ENCODE results near the gene DLX4.
A peak's percentile ranks its signal among the peaks of the same experiment; 100 is the strongest.

The DLX4 gene

DNA sequence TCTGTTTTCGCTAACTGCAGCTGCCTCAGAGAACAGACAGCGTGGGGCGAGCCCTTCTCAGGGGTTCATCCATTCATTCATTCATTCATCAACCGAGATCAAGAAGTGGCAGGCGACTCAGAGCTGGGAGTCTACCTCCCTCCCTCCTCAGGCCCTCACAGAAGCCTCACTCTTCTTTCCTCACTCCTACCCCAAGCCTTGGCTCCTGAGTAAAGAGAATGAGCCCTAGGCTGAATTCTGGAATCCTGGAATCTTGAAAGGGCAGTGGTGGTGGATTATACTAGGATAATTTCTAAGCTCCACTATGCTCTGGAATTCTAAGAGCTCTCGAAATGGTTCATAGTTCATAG, 28.3 kb downstream of the DLX4 start:
- ATAC-seq = peak; percentile 1; the same call in 2 of the 3 replicates
- TF ChIP-seq OSR1 (CRISPR knock-in tag; IDR thresholded peaks at IDR 0.05) (no peak), PPARA (CRISPR knock-in tag; IDR thresholded peaks at IDR 0.05; ENCODE audit: borderline replicate concordance) (no peak), ZFP30 (CRISPR knock-in tag; IDR thresholded peaks at IDR 0.05) (no peak), ZFP3 (CRISPR knock-in tag; IDR thresholded peaks at IDR 0.05) (no peak), TOX (CRISPR knock-in tag; IDR thresholded peaks at IDR 0.05; ENCODE audit: borderline replicate concordance) (no peak), ZNF8 (CRISPR knock-in tag; IDR thresholded peaks at IDR 0.05) (no peak), CSDC2 (CRISPR knock-in tag; IDR thresholded peaks at IDR 0.05) (no peak), ZC3H10 (CRISPR knock-in tag; IDR thresholded peaks at IDR 0.05) (no peak), ZNF565 (CRISPR knock-in tag; conservative IDR thresholded peaks at IDR 0.05; ENCODE audit: low read depth) (no peak), ARNTL (CRISPR knock-in tag; IDR thresholded peaks at IDR 0.05; ENCODE audit: borderline replicate concordance, low read depth) (no peak), SNAI2 (CRISPR knock-in tag; IDR thresholded peaks at IDR 0.05) (no peak)
- TF ChIP-seq, protein P1, sequence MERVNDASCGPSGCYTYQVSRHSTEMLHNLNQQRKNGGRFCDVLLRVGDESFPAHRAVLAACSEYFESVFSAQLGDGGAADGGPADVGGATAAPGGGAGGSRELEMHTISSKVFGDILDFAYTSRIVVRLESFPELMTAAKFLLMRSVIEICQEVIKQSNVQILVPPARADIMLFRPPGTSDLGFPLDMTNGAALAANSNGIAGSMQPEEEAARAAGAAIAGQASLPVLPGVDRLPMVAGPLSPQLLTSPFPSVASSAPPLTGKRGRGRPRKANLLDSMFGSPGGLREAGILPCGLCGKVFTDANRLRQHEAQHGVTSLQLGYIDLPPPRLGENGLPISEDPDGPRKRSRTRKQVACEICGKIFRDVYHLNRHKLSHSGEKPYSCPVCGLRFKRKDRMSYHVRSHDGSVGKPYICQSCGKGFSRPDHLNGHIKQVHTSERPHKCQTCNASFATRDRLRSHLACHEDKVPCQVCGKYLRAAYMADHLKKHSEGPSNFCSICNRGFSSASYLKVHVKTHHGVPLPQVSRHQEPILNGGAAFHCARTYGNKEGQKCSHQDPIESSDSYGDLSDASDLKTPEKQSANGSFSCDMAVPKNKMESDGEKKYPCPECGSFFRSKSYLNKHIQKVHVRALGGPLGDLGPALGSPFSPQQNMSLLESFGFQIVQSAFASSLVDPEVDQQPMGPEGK (CRISPR knock-in tag; IDR thresholded peaks at IDR 0.05; ENCODE audit: borderline replicate concordance) = no peak
- TF ChIP-seq, protein P2, sequence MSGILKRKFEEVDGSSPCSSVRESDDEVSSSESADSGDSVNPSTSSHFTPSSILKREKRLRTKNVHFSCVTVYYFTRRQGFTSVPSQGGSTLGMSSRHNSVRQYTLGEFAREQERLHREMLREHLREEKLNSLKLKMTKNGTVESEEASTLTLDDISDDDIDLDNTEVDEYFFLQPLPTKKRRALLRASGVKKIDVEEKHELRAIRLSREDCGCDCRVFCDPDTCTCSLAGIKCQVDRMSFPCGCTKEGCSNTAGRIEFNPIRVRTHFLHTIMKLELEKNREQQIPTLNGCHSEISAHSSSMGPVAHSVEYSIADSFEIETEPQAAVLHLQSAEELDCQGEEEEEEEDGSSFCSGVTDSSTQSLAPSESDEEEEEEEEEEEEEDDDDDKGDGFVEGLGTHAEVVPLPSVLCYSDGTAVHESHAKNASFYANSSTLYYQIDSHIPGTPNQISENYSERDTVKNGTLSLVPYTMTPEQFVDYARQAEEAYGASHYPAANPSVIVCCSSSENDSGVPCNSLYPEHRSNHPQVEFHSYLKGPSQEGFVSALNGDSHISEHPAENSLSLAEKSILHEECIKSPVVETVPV (CRISPR knock-in tag; IDR thresholded peaks at IDR 0.05) = no peak
- TF ChIP-seq, protein P3, sequence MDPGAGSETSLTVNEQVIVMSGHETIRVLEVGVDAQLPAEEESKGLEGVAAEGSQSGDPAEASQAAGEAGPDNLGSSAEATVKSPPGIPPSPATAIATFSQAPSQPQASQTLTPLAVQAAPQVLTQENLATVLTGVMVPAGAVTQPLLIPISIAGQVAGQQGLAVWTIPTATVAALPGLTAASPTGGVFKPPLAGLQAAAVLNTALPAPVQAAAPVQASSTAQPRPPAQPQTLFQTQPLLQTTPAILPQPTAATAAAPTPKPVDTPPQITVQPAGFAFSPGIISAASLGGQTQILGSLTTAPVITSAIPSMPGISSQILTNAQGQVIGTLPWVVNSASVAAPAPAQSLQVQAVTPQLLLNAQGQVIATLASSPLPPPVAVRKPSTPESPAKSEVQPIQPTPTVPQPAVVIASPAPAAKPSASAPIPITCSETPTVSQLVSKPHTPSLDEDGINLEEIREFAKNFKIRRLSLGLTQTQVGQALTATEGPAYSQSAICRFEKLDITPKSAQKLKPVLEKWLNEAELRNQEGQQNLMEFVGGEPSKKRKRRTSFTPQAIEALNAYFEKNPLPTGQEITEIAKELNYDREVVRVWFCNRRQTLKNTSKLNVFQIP (CRISPR knock-in tag; IDR thresholded peaks at IDR 0.05; ENCODE audit: borderline replicate concordance, low read depth) = no peak
- TF ChIP-seq, protein P4, sequence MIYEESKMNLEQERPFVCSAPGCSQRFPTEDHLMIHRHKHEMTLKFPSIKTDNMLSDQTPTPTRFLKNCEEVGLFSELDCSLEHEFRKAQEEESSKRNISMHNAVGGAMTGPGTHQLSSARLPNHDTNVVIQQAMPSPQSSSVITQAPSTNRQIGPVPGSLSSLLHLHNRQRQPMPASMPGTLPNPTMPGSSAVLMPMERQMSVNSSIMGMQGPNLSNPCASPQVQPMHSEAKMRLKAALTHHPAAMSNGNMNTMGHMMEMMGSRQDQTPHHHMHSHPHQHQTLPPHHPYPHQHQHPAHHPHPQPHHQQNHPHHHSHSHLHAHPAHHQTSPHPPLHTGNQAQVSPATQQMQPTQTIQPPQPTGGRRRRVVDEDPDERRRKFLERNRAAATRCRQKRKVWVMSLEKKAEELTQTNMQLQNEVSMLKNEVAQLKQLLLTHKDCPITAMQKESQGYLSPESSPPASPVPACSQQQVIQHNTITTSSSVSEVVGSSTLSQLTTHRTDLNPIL (CRISPR knock-in tag; IDR thresholded peaks at IDR 0.05; ENCODE audit: low read depth) = no peak
- TF ChIP-seq, protein P5, sequence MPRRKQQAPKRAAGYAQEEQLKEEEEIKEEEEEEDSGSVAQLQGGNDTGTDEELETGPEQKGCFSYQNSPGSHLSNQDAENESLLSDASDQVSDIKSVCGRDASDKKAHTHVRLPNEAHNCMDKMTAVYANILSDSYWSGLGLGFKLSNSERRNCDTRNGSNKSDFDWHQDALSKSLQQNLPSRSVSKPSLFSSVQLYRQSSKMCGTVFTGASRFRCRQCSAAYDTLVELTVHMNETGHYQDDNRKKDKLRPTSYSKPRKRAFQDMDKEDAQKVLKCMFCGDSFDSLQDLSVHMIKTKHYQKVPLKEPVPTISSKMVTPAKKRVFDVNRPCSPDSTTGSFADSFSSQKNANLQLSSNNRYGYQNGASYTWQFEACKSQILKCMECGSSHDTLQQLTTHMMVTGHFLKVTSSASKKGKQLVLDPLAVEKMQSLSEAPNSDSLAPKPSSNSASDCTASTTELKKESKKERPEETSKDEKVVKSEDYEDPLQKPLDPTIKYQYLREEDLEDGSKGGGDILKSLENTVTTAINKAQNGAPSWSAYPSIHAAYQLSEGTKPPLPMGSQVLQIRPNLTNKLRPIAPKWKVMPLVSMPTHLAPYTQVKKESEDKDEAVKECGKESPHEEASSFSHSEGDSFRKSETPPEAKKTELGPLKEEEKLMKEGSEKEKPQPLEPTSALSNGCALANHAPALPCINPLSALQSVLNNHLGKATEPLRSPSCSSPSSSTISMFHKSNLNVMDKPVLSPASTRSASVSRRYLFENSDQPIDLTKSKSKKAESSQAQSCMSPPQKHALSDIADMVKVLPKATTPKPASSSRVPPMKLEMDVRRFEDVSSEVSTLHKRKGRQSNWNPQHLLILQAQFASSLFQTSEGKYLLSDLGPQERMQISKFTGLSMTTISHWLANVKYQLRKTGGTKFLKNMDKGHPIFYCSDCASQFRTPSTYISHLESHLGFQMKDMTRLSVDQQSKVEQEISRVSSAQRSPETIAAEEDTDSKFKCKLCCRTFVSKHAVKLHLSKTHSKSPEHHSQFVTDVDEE (CRISPR knock-in tag; IDR thresholded peaks at IDR 0.05) = no peak

DNA sequence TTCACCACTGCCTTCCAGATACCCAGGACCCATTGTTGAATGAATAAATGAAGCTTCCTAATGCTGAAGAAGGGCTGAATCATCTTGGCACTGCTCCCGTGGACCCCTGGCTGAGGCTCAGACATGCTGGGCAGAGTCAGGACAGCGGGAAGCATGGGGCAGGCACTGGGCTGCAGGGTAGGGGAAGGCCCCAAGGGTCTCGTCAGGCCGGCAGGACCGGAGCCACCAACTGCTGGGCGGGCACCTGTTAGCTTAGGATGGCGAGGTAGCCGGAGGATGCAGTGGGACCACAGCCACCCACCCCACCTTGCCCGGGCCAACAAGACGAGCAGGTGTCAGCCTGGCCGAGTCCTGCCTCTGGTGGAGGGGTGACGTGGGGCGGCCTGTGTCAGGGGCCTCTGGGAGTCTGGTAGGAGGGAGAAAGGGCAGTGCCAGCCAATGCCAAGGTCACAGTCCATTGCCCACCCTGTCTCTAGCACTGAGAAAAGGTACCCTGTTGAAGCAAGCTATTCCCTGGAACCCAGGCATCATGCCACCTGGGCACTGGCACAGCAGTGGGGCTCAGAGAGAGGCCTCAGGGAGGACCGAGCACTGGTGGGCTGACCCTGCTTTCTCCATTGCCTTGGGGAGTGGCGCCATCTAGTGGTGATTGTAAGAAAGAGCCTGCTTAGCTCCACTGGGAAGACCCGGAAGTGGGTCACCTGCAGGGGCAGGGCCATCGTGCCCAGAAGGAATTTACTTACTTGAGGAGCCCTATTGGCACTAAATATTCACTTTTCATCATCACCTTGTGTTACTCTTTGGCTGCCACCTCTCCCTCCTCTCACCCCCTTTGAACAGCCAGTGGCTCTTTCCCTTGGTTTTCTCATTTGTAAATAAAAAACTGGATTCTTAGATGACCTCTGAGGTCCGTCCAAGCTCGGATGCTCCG, 29.0 kb downstream of the DLX4 start:
- no peak for TF ChIP-seq OSR1 (CRISPR knock-in tag; IDR thresholded peaks at IDR 0.05)
- TF ChIP-seq ZFP30 (CRISPR knock-in tag; IDR thresholded peaks at IDR 0.05) = no peak
- TF ChIP-seq, protein P2 (CRISPR knock-in tag; IDR thresholded peaks at IDR 0.05) = no peak
- TF ChIP-seq ZNF565 (CRISPR knock-in tag; conservative IDR thresholded peaks at IDR 0.05; ENCODE audit: low read depth) = no peak
- TF ChIP-seq RARB (CRISPR knock-in tag; IDR thresholded peaks at IDR 0.05) = no peak
- peak; percentile 86 for ATAC-seq
